ENCODE data around the gene TTLL5. TPM values are rescaled to one million over a fixed set of nuclear protein-coding genes. Genes with fewer than 3 reads are reported as not detected.
A peak's percentile ranks its signal among the peaks of the same experiment; 100 is the strongest.

The TTLL5 gene
- total and polyA plus RNA-seq, 9 of the 15 experiments (the other 6 are each of a cell fraction or from before 2014, with no cell fraction given): 4.1 to 18.9 (median 12.6) TPM

DNA sequence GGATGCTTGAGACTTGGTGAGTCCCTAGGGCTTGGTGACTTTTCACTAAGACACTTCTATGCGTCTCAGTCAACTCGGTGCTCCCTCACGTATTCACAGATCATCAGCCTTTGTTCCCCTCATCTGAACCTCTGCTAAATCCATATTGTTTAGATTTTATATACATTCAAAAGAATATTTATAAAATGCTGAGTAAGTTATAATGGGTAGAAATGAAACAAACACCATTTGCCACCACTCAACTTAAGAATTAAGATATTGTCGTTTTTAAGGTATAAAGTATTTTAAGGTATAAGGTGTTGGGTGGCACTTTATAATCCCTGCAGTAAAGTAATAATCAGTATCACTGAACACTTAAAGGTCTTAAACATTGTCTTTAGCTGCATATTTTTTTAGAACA is 103.0 kb downstream of the TTLL5 start (continued):
- TF ChIP-seq REST (IDR thresholded peaks at IDR 0.05; ENCODE audit: borderline replicate concordance): no peak
- TF ChIP-seq REST (CRISPR knock-in tag; IDR thresholded peaks at IDR 0.05; ENCODE audit: low read depth): no peak
- no peak for TF ChIP-seq BDP1 (IDR thresholded peaks at IDR 0.05; ENCODE audit: insufficient read depth, insufficient read length)
- TF ChIP-seq BACH1 (tag; IDR thresholded peaks at IDR 0.05): no peak
- TF ChIP-seq FOXP1 (CRISPR knock-in tag; IDR thresholded peaks at IDR 0.05): no peak
- peak; percentile 75 for TF ChIP-seq ZNF316 (IDR thresholded peaks at IDR 0.05)
- no peak for TF ChIP-seq SPI1 (IDR thresholded peaks at IDR 0.05; ENCODE audit: borderline replicate concordance, low read depth, low read length)
- TF ChIP-seq JUNB (CRISPR knock-in tag; conservative IDR thresholded peaks at IDR 0.05): no peak
- no peak for TF ChIP-seq ZNF77 (CRISPR knock-in tag; IDR thresholded peaks at IDR 0.05)
- TF ChIP-seq C11orf30 (IDR thresholded peaks at IDR 0.05; ENCODE audit: low read depth): peak; percentile 57
- no peak for TF ChIP-seq MTA1 (IDR thresholded peaks at IDR 0.05; ENCODE audit: borderline replicate concordance)
- TF ChIP-seq FOXA3 (CRISPR knock-in tag; conservative IDR thresholded peaks at IDR 0.05 in 1 of 2, IDR thresholded peaks at IDR 0.05 in 1 of 2): no peak
- no peak for TF ChIP-seq RREB1 (CRISPR knock-in tag; IDR thresholded peaks at IDR 0.05)
- TF ChIP-seq E4F1 (CRISPR knock-in tag; IDR thresholded peaks at IDR 0.05; ENCODE audit: borderline replicate concordance): no peak
